HepG2 (cell line): ENCODE data around the gene OVCH1. TPM values are rescaled to one million over a fixed set of nuclear protein-coding genes. Genes with fewer than 3 reads are reported as not detected.

ENCODE experiments used
- ATAC-seq: fragments of 200-7000 bp; cut with Tn5 transposase; 3 replicates; pipeline ENCODE4 v1.9.1; 2020; ENCODE audit warnings: mild to moderate bottlenecking, moderate library complexity
- BruUV-seq: library from RNA; stranded (reverse); fragments of 400-500 nt; replicated peaks from 2 replicates; lab custom pipeline; 2021; lab: Mats Ljungman, UMichigan
- CTCF ChIA-PET: fragments of 300-600 bp; formaldehyde crosslinking; extraction: SDS; loops from one replicate; lab custom pipeline; 2021; ENCODE audit warnings: low total read pairs, inconsistent platforms, low intra/inter-chr PET ratio; lab: Yijun Ruan, JAX
- POLR2A ChIA-PET: fragments of 350-600 bp; sonication (Branson Sonifier 250); formaldehyde crosslinking; loops from one replicate; lab custom pipeline; 2020; ENCODE audit warnings: antibody characterized with exemption, inconsistent platforms; lab: Yijun Ruan, JAX
- DNase-seq: peaks from one replicate; pipeline ENCODE4 v3.0.0-alpha.2; 2015; ENCODE audit warnings: low spot score
- FAIRE-seq: peaks from 3 replicates; lab custom pipeline; 2011; peaks lifted over from hg19 to GRCh38; lab: Jason Lieb, UNC
- H2AFZ ChIP-seq: one replicate; pipeline ENCODE4 v1.6.1; 2011; ENCODE audit warnings: low read length, inconsistent platforms
- H3K27ac ChIP-seq: fragments of 300-600 bp; 3 replicates; pipeline ENCODE4 v1.8.0; 2011; ENCODE audit warnings: mixed run types, mild to moderate bottlenecking, mixed read lengths, low read length, inconsistent platforms; ENCODE audit not compliant: insufficient read depth; ENCODE audit errors: extremely low read length
- H3K27me3 ChIP-seq, 2 experiments: fragments of 200-600 bp in 1 of 2; 2 replicates in 1 of 2; 3 replicates in 1 of 2; pipeline versions ENCODE4 v1.6.0 to v1.8.0; 2011; ENCODE audit warnings: low read length in 2 of 2, mild to moderate bottlenecking in 2 of 2, moderate library complexity in 2 of 2, inconsistent platforms in 1 of 2; ENCODE audit not compliant: insufficient read depth in 2 of 2, control insufficient read depth in 1 of 2
- H3K36me3 ChIP-seq, 2 experiments: fragments of 200-600 bp in 1 of 2; replicated peaks in 1 of 2; 2 replicates in 1 of 2; 3 replicates in 1 of 2; pipeline versions ENCODE4 v1.5.1 to v1.8.0; 2011; ENCODE audit warnings: low read length in 2 of 2, inconsistent platforms in 1 of 2; ENCODE audit not compliant: insufficient read depth in 2 of 2, control insufficient read depth in 1 of 2
- H3K4me1 ChIP-seq: 2 replicates; pipeline ENCODE4 v1.5.1; 2012; ENCODE audit warnings: low read length, inconsistent platforms; ENCODE audit not compliant: insufficient read depth
- H3K4me2 ChIP-seq: 2 replicates; pipeline ENCODE4 v1.6.0; 2011; ENCODE audit warnings: low read depth, low read length, inconsistent platforms
- H3K4me3 ChIP-seq, 3 experiments: fragments of 200-600 bp in 1 of 3; sonication (generic), shearing (Covaris generic) in 1 of 3; replicated peaks in 1 of 3; 2 replicates each; pipeline ENCODE4 v1.5.1; 2011 to 2016; ENCODE audit warnings: low read length in 3 of 3, inconsistent platforms in 2 of 3, low read depth in 2 of 3, mild to moderate bottlenecking in 2 of 3, control low read depth in 1 of 3, mixed read lengths in 1 of 3; ENCODE audit not compliant: insufficient read depth in 1 of 3
- H3K79me2 ChIP-seq: one replicate; pipeline ENCODE4 v1.6.1; 2011; ENCODE audit warnings: low read length, inconsistent platforms; ENCODE audit not compliant: insufficient read depth
- H3K9ac ChIP-seq: 2 replicates; pipeline ENCODE4 v1.6.0; 2011; ENCODE audit warnings: mild to moderate bottlenecking, low read depth, low read length, inconsistent platforms; ENCODE audit not compliant: insufficient read depth
- H3K9me3 ChIP-seq: 2 replicates; pipeline ENCODE4 v1.5.1; 2012; ENCODE audit warnings: mild to moderate bottlenecking, low read length
- H4K20me1 ChIP-seq: 2 replicates; pipeline ENCODE4 v1.6.0; 2011; ENCODE audit warnings: inconsistent platforms, mild to moderate bottlenecking, low read length, moderate library complexity; ENCODE audit not compliant: insufficient read depth
- CHD4 ChIP-seq: fragments of 200-600 bp; sonication (generic); IDR thresholded peaks from 2 replicates; pipeline ENCODE4 v1.7.0; 2017; ENCODE audit warnings: mild to moderate bottlenecking, low read length, borderline replicate concordance
- DZIP1 ChIP-seq: sonication (generic); formaldehyde crosslinking; IDR thresholded peaks from 2 replicates; pipeline ENCODE4 v1.5.0; 2020; ENCODE audit warnings: mild to moderate bottlenecking, missing genetic modification reagents
- EED ChIP-seq: sonication (generic); formaldehyde crosslinking; IDR thresholded peaks from 2 replicates; pipeline ENCODE4 v1.5.0; 2020; ENCODE audit warnings: mild to moderate bottlenecking, missing genetic modification reagents
- FOXJ3 ChIP-seq: sonication (generic); formaldehyde crosslinking; IDR thresholded peaks from 2 replicates; pipeline ENCODE4 v1.4.0; 2020; ENCODE audit warnings: missing genetic modification reagents, mild to moderate bottlenecking, borderline replicate concordance
- HNRNPH1 ChIP-seq: fragments of 200-400 bp; formaldehyde crosslinking; optimal IDR thresholded peaks from 2 replicates; pipeline ENCODE3; 2017; ENCODE audit warnings: mild to moderate bottlenecking, low read depth, low read length
- HOXA5 ChIP-seq: sonication (generic); formaldehyde crosslinking; IDR thresholded peaks from 2 replicates; pipeline ENCODE4 v1.4.0; 2020; ENCODE audit warnings: missing genetic modification reagents
- MBD4 ChIP-seq: IDR thresholded peaks from 2 replicates; pipeline ENCODE4 v1.6.1; 2012; ENCODE audit warnings: low read length, inconsistent platforms, borderline replicate concordance
- MBNL3 ChIP-seq: fragments of 250-450 bp; sonication (Bioruptor Pico); conservative IDR thresholded peaks from 2 replicates; pipeline ENCODE4 v1.8.0; 2022; ENCODE audit warnings: mild to moderate bottlenecking, inconsistent platforms
- ONECUT2 ChIP-seq: sonication (generic); formaldehyde crosslinking; IDR thresholded peaks from 2 replicates; pipeline ENCODE4 v1.4.0; 2020; ENCODE audit warnings: missing genetic modification reagents
- TOE1 ChIP-seq: sonication (generic); formaldehyde crosslinking; IDR thresholded peaks from 2 replicates; pipeline ENCODE4 v1.4.0; 2020; ENCODE audit warnings: mild to moderate bottlenecking, missing genetic modification reagents
- ZFP62 ChIP-seq: sonication (generic); formaldehyde crosslinking; IDR thresholded peaks from 2 replicates; pipeline ENCODE4 v1.4.0; 2020; ENCODE audit warnings: missing genetic modification reagents
- ZNF430 ChIP-seq: sonication (generic); formaldehyde crosslinking; IDR thresholded peaks from 2 replicates; pipeline ENCODE4 v1.9.0; 2021; ENCODE audit warnings: mild to moderate bottlenecking, missing genetic modification reagents
- WGBS: methylation state at CpG from one replicate; pipeline ENCODE4 v1.1.6; 2017; ENCODE audit warnings: low lambda C conversion rate; 5-methylcytosine and 5-hydroxymethylcytosine counted together
- in situ Hi-C: cut with HindIII; loops from 2 replicates; pipeline ENCODE4 v1.10.0; 2017; ENCODE audit warnings: low pct_unique_long_range_greater_than_20kb; ENCODE audit not compliant: extremely low pct_ligation_motif_present
- intact Hi-C: fragments of 100-400 bp; cut with micrococcal nuclease; formaldehyde crosslinking; loops from one replicate; pipeline ENCODE4 v1.10.0; 2022; ENCODE audit not compliant: unreplicated experiment
- polyA plus RNA-seq, 8 experiments: library from polyadenylated mRNA; depleted of rRNA in 3 of 8; stranded (reverse) in 7 of 8; unstranded in 1 of 8; fragments of >200 nt; fragmentation: Illumina TruSeq in 4 of 8; extraction: Trizol in 4 of 8; gene quantifications; 2 replicates each; pipeline versions ENCODE4 v1.2.1 to v1.2.3, GENCODE V29; 2011 to 2016; ENCODE audit warnings: low read depth in 4 of 8, missing spikeins in 1 of 8, mixed read lengths in 1 of 8; ENCODE audit not compliant: insufficient read depth in 1 of 8
- total RNA-seq, 5 experiments: library from RNA; depleted of rRNA; stranded (reverse); fragments of >200 nt; fragmentation: Illumina TruSeq; extraction: Trizol; gene quantifications; 2 replicates each; pipeline ENCODE4 v1.2.3, GENCODE V29; 2016; ENCODE audit warnings: low read depth in 1 of 5
- TF ChIP-seq, protein P1 (sequence below), 2 experiments: IDR thresholded peaks; 2 replicates each; pipeline ENCODE4 v1.6.1; 2011 to 2012; ENCODE audit warnings: low read length in 2 of 2, borderline replicate concordance in 1 of 2, low read depth in 1 of 2, mild to moderate bottlenecking in 1 of 2, moderate library complexity in 1 of 2

OVCH1 gene
- total and polyA plus RNA-seq, 2 of the 13 experiments (the other 11 are each of a cell fraction or from before 2014, with no cell fraction given), result not detected

- Histone ChIP-seq H3K27me3 (no peaks in the 10 kb centered on the region), H3K36me3 (no peaks in the 10 kb centered on the region), H2AFZ (no peak overlapping the region), H3K27ac (no peak overlapping the region), H3K9ac (no peak overlapping the region), H3K9me3 (no peaks in the 10 kb centered on the region), H3K79me2 (no peaks in the 10 kb centered on the region), H4K20me1 (no peaks in the 10 kb centered on the region), H3K4me2 (no peak overlapping the region), H3K4me1 (no peaks in the 10 kb centered on the region), H3K4me3 (no peak overlapping the region)
- TF ChIP-seq ZNF430 (CRISPR knock-in tag), result no peak
- TF ChIP-seq HNRNPH1, result no peak
- TF ChIP-seq MBNL3, result no peak
- no peak for FAIRE-seq
- intact Hi-C loops, result loop anchor here (5.0 kb wide), 1 partner anchor 793 kb away; no protein-coding TSS in a partner anchor
- CTCF ChIA-PET, result no interaction called here
- no peak for DNase-seq
- POLR2A ChIA-PET, result no interaction called here
- WGBS, result 17% methylated on average over 2 of the region's 2 CpGs
- in situ Hi-C loops, result no loop called here
- ATAC-seq, result no peak
- no TSS peak for BruUV-seq
Measured at GRCh38 chr12:29430716-29431044, 66.8 kb downstream of the OVCH1 start.

- no peaks in the 10 kb centered on the region for H3K27me3 ChIP-seq
- no peak overlapping the region for H3K27ac ChIP-seq
- WGBS, result 1% methylated on average over 3 of the region's 3 CpGs
- FAIRE-seq, result no peak
- no peaks in the 10 kb centered on the region for H3K36me3 ChIP-seq
- intact Hi-C loops (loop anchor here (5.0 kb wide), 1 partner anchor 793 kb away; no protein-coding TSS in a partner anchor), in situ Hi-C loops (no loop called here)
- no peaks in the 10 kb centered on the region for H4K20me1 ChIP-seq
- POLR2A ChIA-PET, result no interaction called here
- no peak overlapping the region for H3K4me2 ChIP-seq
- H3K9me3 ChIP-seq, result no peaks in the 10 kb centered on the region
- H2AFZ ChIP-seq, result no peak overlapping the region
- DNase-seq, result no peak
- H3K79me2 ChIP-seq, result no peaks in the 10 kb centered on the region
- H3K9ac ChIP-seq, result no peak overlapping the region
- no TSS peak for BruUV-seq
- no peak for ATAC-seq
- no peaks in the 10 kb centered on the region for H3K4me1 ChIP-seq
- CTCF ChIA-PET, result no interaction called here
- H3K4me3 ChIP-seq, result no peak overlapping the region
- no peak for TF ChIP-seq TOE1
- TF ChIP-seq, protein P1, sequence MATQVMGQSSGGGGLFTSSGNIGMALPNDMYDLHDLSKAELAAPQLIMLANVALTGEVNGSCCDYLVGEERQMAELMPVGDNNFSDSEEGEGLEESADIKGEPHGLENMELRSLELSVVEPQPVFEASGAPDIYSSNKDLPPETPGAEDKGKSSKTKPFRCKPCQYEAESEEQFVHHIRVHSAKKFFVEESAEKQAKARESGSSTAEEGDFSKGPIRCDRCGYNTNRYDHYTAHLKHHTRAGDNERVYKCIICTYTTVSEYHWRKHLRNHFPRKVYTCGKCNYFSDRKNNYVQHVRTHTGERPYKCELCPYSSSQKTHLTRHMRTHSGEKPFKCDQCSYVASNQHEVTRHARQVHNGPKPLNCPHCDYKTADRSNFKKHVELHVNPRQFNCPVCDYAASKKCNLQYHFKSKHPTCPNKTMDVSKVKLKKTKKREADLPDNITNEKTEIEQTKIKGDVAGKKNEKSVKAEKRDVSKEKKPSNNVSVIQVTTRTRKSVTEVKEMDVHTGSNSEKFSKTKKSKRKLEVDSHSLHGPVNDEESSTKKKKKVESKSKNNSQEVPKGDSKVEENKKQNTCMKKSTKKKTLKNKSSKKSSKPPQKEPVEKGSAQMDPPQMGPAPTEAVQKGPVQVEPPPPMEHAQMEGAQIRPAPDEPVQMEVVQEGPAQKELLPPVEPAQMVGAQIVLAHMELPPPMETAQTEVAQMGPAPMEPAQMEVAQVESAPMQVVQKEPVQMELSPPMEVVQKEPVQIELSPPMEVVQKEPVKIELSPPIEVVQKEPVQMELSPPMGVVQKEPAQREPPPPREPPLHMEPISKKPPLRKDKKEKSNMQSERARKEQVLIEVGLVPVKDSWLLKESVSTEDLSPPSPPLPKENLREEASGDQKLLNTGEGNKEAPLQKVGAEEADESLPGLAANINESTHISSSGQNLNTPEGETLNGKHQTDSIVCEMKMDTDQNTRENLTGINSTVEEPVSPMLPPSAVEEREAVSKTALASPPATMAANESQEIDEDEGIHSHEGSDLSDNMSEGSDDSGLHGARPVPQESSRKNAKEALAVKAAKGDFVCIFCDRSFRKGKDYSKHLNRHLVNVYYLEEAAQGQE (IDR thresholded peaks at IDR 0.05; ENCODE audit: borderline replicate concordance in 1 of 2, low read depth in 1 of 2, low read length in 2 of 2), result no peak
- TF ChIP-seq FOXJ3 (CRISPR knock-in tag), result no peak
- TF ChIP-seq HOXA5, result no peak
- TF ChIP-seq MBD4, result no peak
- no peak for TF ChIP-seq ONECUT2 (CRISPR knock-in tag)
- TF ChIP-seq ZFP62 (CRISPR knock-in tag), result no peak
- TF ChIP-seq DZIP1 (CRISPR knock-in tag), result no peak
- no peak for TF ChIP-seq CHD4
- no peak for TF ChIP-seq EED (CRISPR knock-in tag)
Measured at GRCh38 chr12:29429999-29430715, 67.3 kb downstream of the OVCH1 start.
